ENCODE measurements around the gene BBS9. TPM values are rescaled to one million over a fixed set of nuclear protein-coding genes. Genes with fewer than 3 reads are reported as not detected.

BBS9 gene
- total RNA-seq, 2 experiments from 2014 or later: 16.0 to 20.4 TPM

DNA sequence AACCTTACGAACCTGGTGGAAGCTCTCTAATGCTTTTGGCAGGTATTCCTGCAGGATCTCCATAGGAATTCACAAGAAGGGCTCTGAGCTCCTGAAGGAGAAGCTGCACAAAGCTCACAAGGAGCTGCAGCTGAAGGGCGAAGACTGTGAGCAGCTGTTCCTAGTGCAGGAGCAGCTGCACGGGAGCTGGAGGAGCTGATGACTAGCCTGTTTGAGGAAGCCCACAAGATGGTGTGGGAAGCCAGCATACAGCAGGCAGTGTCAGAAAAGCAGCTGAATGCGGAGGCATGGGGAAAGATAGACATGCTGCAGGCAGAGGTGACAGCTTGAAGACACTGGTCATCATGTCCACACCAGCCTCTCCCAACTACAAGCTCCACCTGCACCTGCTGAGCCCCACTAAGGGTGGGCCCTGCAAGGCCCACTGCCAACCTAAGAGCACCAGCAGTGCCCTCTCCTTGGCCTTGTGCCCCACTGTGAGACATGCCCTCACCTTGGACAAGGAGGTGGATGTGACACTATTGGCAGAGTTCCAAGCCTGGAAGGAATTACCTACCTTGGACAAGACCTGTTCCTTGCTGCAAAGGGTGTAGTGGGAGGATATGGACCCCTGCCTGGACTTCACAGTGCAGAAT is 250.6 kb downstream of the BBS9 start:
- H3K4me1 Mint-ChIP-seq (ENCODE audit: low read depth): no peaks in the 10 kb centered on the region
- H3K36me3 Mint-ChIP-seq (ENCODE audit: low read depth): peaks cover 66% of the 10 kb centered on the region
- DNase-seq (peak in 1 of 14 experiments; percentile 4), ATAC-seq (ENCODE audit: poor library complexity) (no peak)
- peaks cover 3% of the 10 kb centered on the region for H3K9me3 Mint-ChIP-seq
- TF ChIP-seq, protein P1, sequence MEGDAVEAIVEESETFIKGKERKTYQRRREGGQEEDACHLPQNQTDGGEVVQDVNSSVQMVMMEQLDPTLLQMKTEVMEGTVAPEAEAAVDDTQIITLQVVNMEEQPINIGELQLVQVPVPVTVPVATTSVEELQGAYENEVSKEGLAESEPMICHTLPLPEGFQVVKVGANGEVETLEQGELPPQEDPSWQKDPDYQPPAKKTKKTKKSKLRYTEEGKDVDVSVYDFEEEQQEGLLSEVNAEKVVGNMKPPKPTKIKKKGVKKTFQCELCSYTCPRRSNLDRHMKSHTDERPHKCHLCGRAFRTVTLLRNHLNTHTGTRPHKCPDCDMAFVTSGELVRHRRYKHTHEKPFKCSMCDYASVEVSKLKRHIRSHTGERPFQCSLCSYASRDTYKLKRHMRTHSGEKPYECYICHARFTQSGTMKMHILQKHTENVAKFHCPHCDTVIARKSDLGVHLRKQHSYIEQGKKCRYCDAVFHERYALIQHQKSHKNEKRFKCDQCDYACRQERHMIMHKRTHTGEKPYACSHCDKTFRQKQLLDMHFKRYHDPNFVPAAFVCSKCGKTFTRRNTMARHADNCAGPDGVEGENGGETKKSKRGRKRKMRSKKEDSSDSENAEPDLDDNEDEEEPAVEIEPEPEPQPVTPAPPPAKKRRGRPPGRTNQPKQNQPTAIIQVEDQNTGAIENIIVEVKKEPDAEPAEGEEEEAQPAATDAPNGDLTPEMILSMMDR (IDR thresholded peaks at IDR 0.05): no peak
- ChIA-PET POLR2A (no interaction called here), CTCF (no interaction called here)
- Histone ChIP-seq H3K4me3 (ENCODE audit: low read length) (no peak overlapping the region), H3K27ac (ENCODE audit: low read depth in 1 of 2, low read length in 2 of 2) (no peak overlapping the region), H3K4me1 (ENCODE audit: insufficient read depth, low read length) (no peaks in the 10 kb centered on the region), H3K36me3 (ENCODE audit: insufficient read depth, low read length) (peaks cover 4% of the 10 kb centered on the region), H3K27me3 (ENCODE audit: control insufficient read depth in 1 of 2, insufficient read depth in 2 of 2, low read length in 2 of 2) (no peaks in the 10 kb centered on the region), H3K9me3 (ENCODE audit: control insufficient read depth in 1 of 2, insufficient read depth in 1 of 2, low read length in 2 of 2) (no peaks in the 10 kb centered on the region)
- intact Hi-C loops (cut with DNase I, micrococcal nuclease): no loop called here
- H3K27me3 Mint-ChIP-seq: no peaks in the 10 kb centered on the region
- no peak overlapping the region for H3K27ac Mint-ChIP-seq
- no peak overlapping the region for H3K4me3 Mint-ChIP-seq

DNA sequence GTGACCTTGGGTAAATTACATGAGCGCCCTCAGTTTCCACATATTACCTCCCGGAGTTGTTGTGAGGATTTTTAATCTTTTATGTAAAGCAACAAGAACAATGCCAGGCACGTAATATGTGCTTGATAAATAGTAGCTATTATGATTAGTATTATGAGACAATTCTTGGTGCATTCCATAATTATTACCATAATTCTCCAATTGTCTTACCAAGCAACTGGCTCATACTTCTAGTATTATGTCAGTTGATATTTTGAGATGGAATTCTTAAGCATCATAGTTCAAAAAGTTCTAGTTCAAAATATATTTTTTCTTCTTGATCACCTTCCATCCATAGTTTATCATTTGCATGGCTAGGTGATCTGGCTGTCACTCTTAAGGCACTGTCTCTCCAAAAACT is 259.0 kb downstream of the BBS9 start:
- peaks cover 70% of the 10 kb centered on the region for H3K36me3 Mint-ChIP-seq (ENCODE audit: low read depth)
- DNase-seq: no peak
- ATAC-seq (ENCODE audit: poor library complexity): no peak
- CTCF ChIA-PET: no interaction called here
- no peaks in the 10 kb centered on the region for H3K27me3 ChIP-seq (ENCODE audit: control insufficient read depth in 1 of 2, insufficient read depth in 2 of 2, low read length in 2 of 2)
- H3K4me1 ChIP-seq (ENCODE audit: insufficient read depth, low read length): no peaks in the 10 kb centered on the region
- no peak overlapping the region for H3K27ac ChIP-seq (ENCODE audit: low read depth in 1 of 2, low read length in 2 of 2)
- POLR2A ChIA-PET: no interaction called here
- H3K9me3 ChIP-seq (ENCODE audit: control insufficient read depth in 1 of 2, insufficient read depth in 1 of 2, low read length in 2 of 2): no peaks in the 10 kb centered on the region
- TF ChIP-seq, protein P1 (IDR thresholded peaks at IDR 0.05): no peak
- intact Hi-C loops (cut with DNase I, micrococcal nuclease): no loop called here
- peaks cover 5% of the 10 kb centered on the region for H3K36me3 ChIP-seq (ENCODE audit: insufficient read depth, low read length)
- H3K27me3 Mint-ChIP-seq: no peaks in the 10 kb centered on the region
- no peak overlapping the region for H3K27ac Mint-ChIP-seq
- H3K4me1 Mint-ChIP-seq (ENCODE audit: low read depth): no peaks in the 10 kb centered on the region
- no peak overlapping the region for H3K4me3 ChIP-seq (ENCODE audit: low read length)
- no peak overlapping the region for H3K4me3 Mint-ChIP-seq
- H3K9me3 Mint-ChIP-seq: no peaks in the 10 kb centered on the region

DNA sequence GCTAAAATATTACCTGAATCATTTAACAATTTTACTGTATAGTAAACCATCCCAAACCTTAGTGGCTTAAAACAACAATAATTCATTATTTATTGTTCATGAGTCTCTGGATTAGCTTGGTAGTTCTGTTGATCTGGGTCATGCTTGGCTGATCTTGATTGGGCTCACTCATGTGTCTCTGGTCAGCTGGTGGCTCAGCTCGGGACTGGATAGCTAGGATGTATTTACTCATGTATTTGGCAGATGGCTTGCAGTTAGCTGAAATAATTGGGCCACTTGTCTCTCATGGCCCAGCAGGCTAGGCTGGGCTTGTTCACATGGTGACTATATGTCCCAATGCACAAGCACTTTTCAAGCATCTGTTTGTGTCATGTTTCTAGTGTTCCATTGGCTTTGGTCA is 262.8 kb downstream of the BBS9 start:
- H3K4me3 Mint-ChIP-seq: no peak overlapping the region
- CTCF ChIA-PET: no interaction called here
- H3K27ac Mint-ChIP-seq: no peak overlapping the region
- H3K27me3 ChIP-seq (ENCODE audit: control insufficient read depth in 1 of 2, insufficient read depth in 2 of 2, low read length in 2 of 2): no peaks in the 10 kb centered on the region
- no peaks in the 10 kb centered on the region for H3K4me1 Mint-ChIP-seq (ENCODE audit: low read depth)
- H3K9me3 Mint-ChIP-seq: peaks cover 2% of the 10 kb centered on the region
- no peaks in the 10 kb centered on the region for H3K27me3 Mint-ChIP-seq
- no peak overlapping the region for H3K27ac ChIP-seq (ENCODE audit: low read depth in 1 of 2, low read length in 2 of 2)
- POLR2A ChIA-PET: no interaction called here
- ATAC-seq (ENCODE audit: poor library complexity) (no peak), DNase-seq (no peak)
- H3K36me3 ChIP-seq (ENCODE audit: insufficient read depth, low read length): peaks cover 5% of the 10 kb centered on the region
- peaks cover 82% of the 10 kb centered on the region for H3K36me3 Mint-ChIP-seq (ENCODE audit: low read depth)
- TF ChIP-seq, protein P1 (IDR thresholded peaks at IDR 0.05): no peak
- H3K4me3 ChIP-seq (ENCODE audit: low read length): no peak overlapping the region
- H3K9me3 ChIP-seq (ENCODE audit: control insufficient read depth in 1 of 2, insufficient read depth in 1 of 2, low read length in 2 of 2): peaks cover 0 to 3% of the 10 kb centered on the region in 2 experiments
- intact Hi-C loops (cut with DNase I, micrococcal nuclease): no loop called here
- H3K4me1 ChIP-seq (ENCODE audit: insufficient read depth, low read length): no peaks in the 10 kb centered on the region
